GM13977 (cell line): ENCODE data around the gene NUDC.

Experiments
- DNase-seq: peaks from one replicate; pipeline ENCODE4 v3.0.0; 2012; ENCODE audit warnings: low spot score
- CTCF ChIP-seq: IDR thresholded peaks from 2 replicates; pipeline ENCODE4 v1.5.1; 2012; ENCODE audit warnings: mild to moderate bottlenecking, control low read depth; ENCODE audit not compliant: insufficient read depth; ENCODE audit errors: extremely low read depth, missing control alignments
- in situ Hi-C: fragments of 300-500 bp; cut with MboI; formaldehyde crosslinking; loops from one replicate; pipeline ENCODE4 v1.12.0; 2022; ENCODE audit warnings: low sequenced_read_pairs, low pct_unique_long_range_greater_than_20kb, mixed read lengths, inconsistent platforms; ENCODE audit not compliant: unreplicated experiment

NUDC gene

GRCh38 chr1:26911399-26912146, 10.0 kb upstream of the NUDC start:
- no peak for DNase-seq
- in situ Hi-C loops: no loop called here
- TF ChIP-seq CTCF: no peak

GRCh38 chr1:26912147-26912490, 9.4 kb upstream of the NUDC start:
- no peak for TF ChIP-seq CTCF
- in situ Hi-C loops: no loop called here

GRCh38 chr1:26913389-26913753, 8.2 kb upstream of the NUDC start:
- in situ Hi-C loops: no loop called here
- TF ChIP-seq CTCF: no peak
- no peak for DNase-seq

More at GRCh38 chr1:26912147-26912490, 9.4 kb upstream of the NUDC start:
- DNase-seq: no peak

GRCh38 chr1:26913754-26914619, 7.6 kb upstream of the NUDC start, which contains the start of gene NR0B2:
NR0B2 (minus strand) TSS chr1:26913975; CDS start chr1:26913940, 35 bp downstream.
- DNase-seq: no peak
- TF ChIP-seq CTCF: no peak
- in situ Hi-C loops: no loop called here

GRCh38 chr1:26915204-26915842, 6.2 kb upstream of the NUDC start:
- TF ChIP-seq CTCF: no peak
- in situ Hi-C loops: no loop called here
- no peak for DNase-seq

GRCh38 chr1:26921126-26921539, 410 bp upstream of the NUDC start:
- TF ChIP-seq CTCF: no peak
- DNase-seq: no peak
- in situ Hi-C loops: no loop called here
